HG03565 (cell line): ENCODE measurements around the gene TCF7L1.

Experiments
- ATAC-seq: cut with Tn5 transposase; IDR thresholded peaks from one replicate; pipeline ENCODE4 v1.9.1; 2021; ENCODE audit warnings: mild to moderate bottlenecking, moderate library complexity; ENCODE audit not compliant: unreplicated experiment

TCF7L1 gene

DNA sequence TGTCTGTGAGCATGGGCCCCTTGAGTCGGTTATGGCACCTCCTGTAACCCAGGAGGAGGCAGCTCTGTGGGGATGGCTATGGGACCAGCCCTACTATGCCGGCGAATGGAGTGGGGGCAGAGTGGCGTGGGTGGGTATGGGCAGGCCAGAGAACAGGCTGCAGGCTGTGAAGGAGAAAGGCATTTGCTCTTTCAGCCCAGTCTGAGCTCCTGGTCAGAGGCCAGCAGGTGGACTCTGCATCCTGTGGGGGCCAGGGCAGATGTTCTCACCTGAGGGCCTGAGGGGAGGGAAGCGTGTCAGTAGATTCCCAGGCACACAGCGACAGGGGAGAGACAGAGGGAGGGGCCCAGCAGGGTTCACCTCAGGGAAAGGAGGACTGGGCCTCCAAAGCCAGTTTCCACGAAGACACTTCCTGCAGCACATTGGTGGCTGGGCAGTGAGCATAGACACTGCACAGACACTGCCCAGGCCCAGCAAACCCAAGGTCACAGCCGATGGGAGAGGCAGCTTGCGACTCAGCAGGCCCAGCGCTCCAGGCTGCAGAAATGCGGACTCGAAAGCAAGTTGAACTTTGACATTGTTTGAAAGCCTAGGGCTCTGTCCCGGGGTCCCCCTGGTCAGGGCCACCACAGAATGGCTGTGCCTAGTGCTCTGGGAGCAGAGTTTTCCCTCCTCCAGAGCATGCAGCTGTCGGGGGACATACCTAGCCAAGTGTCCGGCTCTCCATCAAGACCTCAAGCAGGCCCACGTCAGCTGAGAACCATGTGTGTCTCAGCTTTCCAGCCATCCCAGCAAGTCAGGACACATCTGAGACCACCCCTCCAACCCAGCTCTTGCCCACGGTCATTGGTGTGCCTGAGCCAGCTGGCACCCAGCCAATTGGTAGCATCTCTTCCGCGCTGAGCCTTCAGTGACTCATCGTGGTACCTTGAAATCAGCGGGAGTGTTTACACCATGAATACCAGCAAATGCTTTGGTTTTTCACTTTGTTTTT is 140.8 kb downstream of the TCF7L1 start:
- ATAC-seq, result no peak

DNA sequence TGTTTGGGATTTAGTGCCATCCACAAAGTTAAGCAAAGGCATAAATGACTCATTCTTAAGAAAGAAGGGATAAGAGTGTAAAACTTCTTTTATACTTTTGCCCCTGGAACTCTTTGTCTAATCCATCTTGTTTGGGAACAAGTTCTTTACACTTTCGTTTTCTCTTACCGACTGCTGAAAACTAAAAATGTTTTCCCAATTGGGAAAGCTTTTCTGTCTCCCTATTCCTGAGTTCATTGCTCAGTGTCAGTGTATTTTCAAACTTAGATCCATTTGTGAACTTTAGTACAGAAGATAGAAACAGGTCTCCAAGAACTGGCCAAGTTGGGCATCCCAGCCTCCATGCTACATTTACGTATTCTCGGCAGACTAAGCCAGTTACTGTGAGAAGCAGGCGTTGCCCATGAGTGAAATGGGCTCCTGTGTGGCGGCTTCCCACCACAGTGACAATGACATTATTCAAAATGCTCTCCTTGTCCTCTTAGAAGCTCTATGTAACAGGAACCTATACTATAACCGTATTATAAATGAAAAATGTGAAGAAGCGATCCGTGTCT is 142.9 kb downstream of the TCF7L1 start:
- no peak for ATAC-seq

DNA sequence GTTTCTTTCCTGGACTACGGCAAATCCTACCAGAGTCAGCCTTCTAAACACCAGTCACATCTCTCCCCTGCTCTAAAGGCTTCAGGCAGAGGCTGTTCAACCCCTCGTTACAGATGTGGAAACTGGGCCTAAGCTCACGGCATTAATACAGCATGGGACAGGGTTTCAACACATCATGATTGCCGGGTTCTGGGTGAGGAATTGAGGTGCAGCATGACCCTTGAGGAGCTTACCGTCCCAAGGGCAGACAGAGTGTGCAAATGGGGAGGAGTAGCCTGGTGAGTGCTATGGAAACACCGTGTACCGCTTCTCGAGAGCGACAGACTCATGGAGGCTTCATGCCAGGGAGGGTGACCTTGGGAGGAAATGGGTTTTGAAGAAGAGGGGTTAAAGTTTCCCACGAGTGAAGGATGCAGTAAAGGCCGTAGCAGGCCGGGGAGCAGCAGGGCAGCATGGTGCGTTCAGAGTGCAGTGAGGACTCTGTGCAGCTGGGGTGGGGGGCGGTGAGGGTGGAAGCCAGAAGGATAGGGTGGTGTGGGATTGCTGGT is 143.5 kb downstream of the TCF7L1 start:
- no peak for ATAC-seq

DNA sequence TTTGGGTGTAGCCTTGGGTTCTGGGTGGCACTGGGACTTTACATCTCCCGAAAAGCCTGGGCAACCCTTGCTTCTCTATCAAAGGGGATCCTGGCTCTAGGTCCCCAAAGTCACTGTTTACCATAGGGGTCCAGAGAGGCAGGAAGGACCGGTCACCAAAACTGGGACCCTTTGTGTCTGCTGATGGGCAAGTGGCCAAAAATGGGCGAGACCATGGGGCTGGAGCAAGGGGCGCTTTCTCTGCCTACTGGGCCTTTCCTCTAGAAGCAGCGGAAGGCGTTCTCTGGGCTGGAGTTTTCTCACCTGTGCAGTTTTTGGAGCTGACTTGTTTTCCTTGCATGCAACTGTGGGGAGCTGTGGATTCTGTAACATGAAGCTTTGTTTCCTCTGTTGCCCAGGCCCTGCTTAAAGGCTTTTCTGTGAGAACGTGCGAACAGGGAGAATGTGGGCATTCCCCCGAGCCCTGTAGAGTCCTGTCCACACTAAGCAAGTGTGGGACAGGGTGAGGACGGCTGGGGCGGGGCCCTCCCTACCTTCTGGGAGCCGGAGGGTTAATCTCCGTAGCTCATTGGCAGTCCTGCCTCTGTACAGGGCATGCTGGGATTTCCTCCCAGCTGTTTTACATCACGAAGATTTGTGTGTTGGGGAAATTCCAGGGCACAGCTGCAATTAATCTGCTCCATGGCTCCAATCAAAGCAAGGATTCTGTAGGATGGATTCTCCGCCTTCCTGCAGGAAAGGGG is 144.4 kb downstream of the TCF7L1 start:
- ATAC-seq, result no peak

DNA sequence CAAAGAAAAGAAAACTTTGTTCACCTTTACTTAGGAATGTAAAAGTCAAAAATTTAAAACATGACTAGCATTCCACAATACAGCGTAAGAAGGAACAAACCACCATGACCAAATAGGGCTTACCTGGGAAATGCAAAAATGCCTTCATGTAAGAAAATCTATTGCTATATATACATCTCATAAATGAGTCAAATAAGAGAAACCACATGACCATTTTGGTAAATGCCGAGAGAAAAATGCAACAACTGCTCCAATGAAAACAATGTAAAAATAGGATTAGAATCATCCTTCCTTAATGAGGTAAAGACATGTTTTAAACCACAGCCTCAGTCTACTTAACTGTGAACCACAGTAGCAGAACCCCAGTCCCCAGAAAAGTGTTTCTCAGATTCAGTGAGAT is 145.2 kb downstream of the TCF7L1 start:
- ATAC-seq, result no peak

DNA sequence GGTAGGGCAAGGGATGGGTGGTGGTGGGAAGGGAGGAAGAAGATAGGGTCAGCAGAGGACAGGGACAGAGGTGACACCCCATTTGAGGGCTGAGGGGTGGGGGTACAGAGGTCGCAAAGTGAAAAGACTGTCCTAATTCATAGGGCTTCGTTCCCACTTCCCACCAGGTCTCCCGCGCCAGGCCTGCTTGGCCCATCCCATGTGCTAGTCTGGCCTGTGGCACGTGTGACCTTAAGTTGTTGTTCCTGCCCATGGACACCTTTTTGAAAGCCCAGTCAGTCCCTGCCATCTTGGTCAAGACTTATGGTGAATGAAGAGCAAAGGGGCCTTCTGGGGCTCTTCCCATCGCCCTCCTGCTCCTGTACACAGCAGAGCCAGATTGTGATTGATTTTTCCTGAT is 148.4 kb downstream of the TCF7L1 start:
- ATAC-seq, result no peak

DNA sequence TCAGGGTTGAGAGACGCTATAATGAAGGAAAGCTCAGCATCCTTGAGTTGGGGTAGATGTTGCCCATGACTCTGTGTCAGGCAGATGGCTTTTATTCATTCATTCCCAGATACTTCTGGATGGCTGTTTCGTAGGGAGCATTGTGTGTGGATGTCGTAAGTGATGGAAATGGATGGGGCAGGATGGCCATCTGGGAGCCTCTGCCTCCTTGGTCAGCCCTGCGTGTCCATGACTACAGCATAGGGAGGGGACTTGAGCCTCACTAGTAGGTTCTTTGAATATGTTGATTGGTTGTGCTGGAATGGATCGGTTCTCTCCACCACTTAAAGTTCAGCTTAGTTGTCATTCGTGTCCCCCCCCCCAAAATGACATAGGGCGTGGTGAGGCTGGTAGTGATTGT is 149.7 kb downstream of the TCF7L1 start:
- ATAC-seq, result no peak

DNA sequence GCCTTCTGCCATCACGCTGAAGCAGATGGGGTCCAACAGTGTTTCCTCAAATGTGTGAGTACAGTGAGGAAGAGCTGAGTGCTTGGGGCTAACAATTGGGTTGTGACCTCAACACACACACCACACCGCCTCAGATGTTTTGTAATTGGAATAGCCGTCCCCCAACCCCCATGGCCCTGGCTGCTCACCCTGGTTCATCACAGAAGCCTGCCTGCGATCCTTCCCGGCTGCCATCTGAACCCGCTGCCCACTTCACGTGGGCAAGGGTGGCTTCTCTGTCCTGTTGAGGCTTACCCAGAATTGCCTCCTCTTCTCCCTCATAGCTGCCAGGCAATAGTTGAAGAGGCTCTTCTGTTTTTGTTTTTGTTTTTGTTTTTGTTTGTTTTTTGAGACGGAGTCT is 150.4 kb downstream of the TCF7L1 start:
- no peak for ATAC-seq

DNA sequence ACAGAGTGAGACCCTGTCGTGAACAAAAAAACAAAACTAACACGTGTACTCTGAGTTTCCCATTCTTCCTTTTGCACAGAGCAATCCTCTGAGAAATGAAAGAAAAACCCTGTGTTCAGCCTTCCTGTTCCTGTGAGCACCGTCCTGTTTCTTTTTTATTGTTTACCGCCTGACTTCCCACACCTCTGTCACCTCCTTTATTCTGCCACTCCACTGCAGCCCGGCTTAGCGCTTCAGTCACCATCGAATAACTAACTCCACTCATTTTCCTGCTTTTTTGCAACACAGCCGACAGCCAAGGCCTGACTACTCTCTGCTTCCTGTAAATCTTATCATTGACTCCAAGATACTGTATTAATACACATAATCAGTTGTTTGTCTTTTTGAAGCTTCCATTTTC is 153.7 kb downstream of the TCF7L1 start:
- no peak for ATAC-seq

DNA sequence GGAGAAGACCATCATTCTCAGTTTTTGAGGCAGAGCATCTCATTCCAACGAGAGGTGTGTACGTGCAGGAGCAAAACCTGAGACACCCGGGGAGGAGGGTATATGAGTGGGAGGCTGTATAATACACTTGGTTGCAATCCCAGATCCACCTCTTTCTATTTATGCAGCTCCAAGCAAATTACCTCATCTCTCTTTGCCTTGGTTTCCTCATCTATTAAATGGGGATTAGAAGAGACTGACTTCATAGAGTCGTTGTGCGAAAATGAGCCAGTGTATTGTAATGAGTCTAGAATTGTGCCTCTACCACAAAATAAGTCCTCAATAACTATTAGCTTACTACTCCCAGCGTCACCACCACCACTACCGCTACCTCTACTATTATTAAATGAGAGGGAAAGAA is 154.5 kb downstream of the TCF7L1 start:
- no peak for ATAC-seq

DNA sequence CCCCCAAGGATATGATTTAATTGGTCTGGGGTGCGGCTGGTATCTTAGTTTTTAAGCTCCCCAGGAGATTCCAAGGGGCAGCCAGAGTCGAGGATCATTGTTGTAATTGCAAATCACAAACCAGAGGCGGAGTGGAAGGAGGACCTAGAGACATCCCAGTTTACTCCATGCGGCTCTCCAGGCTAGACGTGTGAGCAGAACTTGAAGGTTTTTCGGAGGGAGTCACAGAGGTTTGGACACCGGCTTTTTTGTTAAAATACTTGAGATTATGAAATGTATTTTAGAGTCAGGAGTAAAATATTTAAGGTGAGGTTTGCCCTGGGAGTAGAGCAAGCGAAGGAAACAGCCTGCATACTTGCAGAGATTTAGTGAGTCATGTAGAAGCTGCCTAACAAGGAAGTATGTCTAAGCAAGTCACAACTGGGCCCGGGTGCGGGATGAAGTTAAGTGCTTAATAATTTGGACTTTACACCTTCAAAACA is 155.1 kb downstream of the TCF7L1 start:
- no peak for ATAC-seq

DNA sequence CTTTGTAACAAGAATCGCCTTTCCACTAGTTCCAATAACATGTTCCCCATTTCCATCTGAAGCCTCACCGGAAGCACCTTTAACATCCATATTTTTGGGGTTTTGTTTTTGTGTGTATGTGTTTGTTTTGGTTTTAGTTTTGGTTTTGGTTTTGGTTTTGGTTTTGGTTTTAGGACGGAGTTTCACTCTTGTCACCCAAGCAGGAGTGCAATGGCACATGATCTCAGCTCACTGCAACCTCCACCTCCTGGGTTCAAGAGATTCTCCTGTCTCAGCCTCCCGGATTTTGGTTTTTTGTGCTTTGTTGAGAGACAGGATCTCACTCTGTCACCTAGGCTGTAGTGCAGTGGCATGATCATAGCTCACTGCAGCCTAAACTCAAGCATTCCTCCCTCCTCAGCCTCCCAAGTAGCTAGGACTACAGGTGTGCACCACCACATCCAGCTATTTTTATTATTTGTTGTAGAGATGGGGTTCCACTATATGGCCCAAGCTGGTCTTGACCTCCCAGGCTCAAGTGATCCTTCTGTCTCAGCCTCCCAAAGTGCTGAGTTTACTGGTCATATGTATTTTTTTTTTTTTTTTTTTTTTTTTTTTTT is 158.3 kb downstream of the TCF7L1 start:
- ATAC-seq, result no peak

DNA sequence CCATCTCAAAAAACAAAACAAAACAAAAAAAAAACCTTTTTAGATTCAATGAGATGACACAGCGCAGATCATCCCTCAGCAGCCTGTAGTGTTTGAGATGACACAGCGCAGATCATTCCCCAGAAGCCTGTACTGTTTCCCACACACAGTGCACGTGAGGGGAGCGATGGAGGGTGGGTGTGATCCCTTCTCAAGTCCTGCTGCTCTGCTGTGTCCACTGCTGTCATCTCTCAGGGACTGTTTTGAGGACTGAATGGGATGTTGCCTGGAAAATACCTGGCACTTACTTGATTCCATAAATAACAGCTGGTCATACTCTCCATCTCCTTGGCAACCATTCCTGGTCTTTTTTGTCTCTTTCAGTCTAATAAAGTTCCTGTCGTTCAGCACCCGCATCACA is 168.9 kb downstream of the TCF7L1 start:
- no peak for ATAC-seq

DNA sequence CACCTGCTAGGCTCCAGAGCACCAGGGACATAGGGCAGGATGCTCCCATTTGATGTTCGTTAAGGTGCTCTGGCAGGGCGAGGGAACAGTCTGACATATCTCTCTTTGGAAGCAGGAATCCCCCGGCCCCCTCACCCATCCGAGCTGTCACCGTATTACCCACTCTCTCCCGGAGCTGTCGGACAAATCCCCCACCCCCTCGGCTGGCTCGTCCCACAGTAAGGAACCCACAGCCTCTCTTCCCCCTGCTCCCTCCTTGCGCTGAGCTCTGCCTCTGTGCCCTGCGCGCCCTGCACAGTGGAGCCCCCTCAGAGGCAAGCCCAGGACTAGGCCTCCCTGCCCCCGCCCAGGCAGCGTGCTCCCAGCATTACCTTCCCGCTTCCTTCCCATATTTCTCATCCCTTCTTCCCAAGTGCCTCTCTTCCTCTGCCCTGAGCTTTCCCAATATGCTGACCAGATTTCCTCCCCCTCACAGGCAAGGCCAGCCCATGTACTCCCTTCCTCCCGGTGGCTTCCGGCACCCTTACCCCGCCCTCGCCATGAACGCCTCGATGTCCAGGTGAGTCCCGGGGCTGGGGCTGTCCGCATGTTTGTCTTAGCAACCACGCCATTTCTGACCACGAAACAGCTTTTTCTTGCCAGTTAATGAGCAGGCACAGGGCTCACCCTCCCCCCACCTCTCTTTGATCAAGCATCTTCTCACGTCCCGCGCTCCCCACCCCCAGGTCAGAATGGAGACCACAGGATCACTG is 170.8 kb downstream of the TCF7L1 start:
- no peak for ATAC-seq

DNA sequence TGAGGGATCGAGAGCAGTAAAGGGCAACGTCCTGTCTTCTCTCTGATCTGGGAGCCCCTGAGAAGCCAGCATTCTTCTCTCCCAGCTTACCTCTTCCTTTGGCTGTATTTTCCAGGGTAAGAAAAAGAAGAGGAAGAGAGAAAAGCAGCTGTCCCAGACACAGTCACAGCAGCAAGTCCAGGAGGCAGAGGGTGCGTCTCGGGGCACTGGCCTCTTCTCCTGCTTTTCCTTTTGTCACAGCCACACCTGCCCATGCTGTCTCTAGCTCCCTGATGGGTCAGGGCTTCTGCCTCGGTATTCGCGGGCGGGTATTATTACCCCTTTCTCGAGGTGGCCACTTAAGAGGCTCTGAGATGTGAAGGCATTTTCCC is 174.3 kb downstream of the TCF7L1 start:
- ATAC-seq, result no peak

DNA sequence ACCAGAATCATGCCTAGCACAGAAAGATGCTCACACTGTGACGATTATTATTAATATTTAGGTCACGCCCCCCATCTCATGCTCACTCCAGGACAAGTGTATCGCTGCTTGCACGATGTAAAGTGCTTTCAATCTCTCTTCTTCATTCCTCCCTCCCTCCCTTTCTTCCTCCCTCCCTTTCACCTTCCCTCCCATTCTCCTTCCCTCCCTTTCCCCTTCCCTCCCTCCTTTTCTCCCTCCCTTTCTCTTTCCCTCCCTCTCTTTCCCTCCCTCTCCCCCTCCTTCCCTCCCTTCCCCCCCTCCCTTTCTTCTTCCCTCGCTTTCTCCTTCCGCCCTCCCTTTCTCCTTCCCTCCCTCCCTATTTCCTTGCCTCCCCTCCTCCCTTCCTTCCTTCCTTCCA is 175.0 kb downstream of the TCF7L1 start:
- no peak for ATAC-seq

DNA sequence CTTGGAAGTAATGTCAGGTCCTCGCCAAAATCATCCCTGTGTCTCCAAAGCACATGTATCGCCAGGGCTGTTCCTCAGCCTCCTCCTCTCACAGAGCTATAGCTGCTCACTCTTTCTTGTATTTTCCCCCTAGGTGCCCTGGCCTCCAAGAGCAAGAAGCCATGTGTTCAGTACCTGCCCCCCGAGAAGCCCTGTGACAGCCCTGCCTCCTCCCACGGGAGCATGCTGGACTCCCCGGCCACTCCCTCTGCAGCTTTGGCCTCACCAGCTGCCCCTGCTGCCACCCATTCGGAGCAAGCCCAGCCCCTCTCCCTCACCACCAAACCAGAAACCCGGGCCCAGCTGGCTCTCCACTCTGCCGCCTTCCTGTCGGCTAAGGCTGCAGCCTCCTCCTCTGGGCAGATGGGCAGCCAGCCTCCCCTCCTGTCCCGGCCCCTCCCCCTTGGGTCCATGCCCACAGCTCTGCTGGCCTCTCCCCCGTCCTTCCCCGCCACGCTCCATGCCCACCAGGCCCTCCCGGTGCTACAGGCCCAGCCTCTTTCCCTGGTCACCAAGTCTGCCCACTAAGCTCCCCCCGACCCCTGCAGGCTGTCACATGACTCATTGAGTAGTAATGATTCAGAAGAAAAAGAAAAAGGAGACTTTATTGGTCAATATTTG is 175.8 kb downstream of the TCF7L1 start:
- no peak for ATAC-seq

DNA sequence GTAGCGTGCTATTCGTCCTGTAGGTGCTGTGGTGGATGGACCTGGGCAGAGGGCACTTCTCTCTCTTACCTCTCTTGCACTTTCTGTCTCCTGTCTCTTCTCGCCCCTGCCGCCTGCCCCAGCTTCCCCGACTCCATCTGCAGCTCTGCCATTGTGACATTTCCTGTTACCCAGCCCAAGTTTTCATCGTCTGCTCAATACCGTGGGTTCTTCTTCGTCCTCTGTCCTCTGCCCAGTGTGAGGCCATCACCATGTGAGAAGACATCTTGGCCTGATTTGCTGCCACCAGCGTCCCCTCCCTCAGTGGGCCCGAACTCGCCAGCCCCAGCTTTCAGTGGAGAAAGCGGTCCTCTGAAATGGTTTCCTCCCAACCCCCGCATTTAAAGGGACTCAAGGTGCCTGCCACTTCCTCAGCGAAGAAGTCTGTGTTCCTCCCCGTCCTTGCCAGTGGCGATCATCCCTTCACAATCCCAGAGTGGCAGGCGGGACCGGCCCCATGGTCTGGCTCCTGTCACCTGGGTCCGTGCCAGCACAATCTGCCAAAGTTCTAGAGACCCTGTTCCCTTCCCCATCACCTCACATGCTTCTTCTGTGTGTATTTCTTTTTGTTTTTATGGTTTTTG is 176.6 kb downstream of the TCF7L1 start:
- ATAC-seq, result no peak

DNA sequence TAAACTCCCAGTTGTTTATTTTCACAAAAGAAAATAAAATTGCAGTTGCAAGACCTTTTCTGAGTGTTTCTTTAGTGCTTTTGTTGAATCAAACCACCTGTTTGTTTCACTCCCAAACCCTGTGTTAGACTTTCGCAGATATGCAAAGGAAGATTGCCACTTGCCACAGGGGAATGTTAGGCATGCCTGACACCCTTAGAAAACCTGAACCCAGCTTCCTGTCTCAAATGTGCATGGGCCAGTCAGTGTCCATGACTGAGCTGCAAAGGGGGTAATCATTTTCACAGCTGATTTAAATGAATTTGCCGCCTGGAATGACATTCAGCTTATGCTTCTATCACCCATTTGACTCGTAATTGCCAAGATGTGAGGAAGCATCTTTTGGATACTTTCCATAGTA is 177.1 kb downstream of the TCF7L1 start:
- ATAC-seq, result no peak
